IPS-18a (cell line): Measurements from ENCODE around the gene PSKH1.
"Not testable (repeated sequence)": the region's sequence is repeated elsewhere in the genome, so short reads cannot be mapped to it uniquely, and the experiment has no call there.

Experiments used
- H3K27ac ChIP-seq: one replicate; pipeline ENCODE4 v1.5.1; 2013; ENCODE audit warnings: low read length
- H3K27me3 ChIP-seq: one replicate; pipeline ENCODE4 v1.6.1; 2013; ENCODE audit warnings: mild to moderate bottlenecking, low read length; ENCODE audit not compliant: control insufficient read depth, insufficient read depth
- H3K36me3 ChIP-seq: one replicate; pipeline ENCODE4 v1.6.1; 2013; ENCODE audit warnings: low read depth, low read length; ENCODE audit not compliant: control insufficient read depth
- H3K4me1 ChIP-seq: one replicate; pipeline ENCODE4 v1.6.1; 2013; ENCODE audit warnings: low read depth, low read length; ENCODE audit not compliant: control insufficient read depth
- H3K4me3 ChIP-seq: one replicate; pipeline ENCODE4 v1.5.1; 2013; ENCODE audit warnings: low read length
- H3K9ac ChIP-seq: one replicate; pipeline ENCODE4 v1.6.1; 2013; ENCODE audit warnings: mild to moderate bottlenecking, low read length, moderate library complexity
- H3K9me3 ChIP-seq: one replicate; pipeline ENCODE4 v1.6.1; 2013; ENCODE audit warnings: low read depth, low read length; ENCODE audit not compliant: control insufficient read depth

Gene PSKH1

GRCh38 chr16:67930678-67931211 is 37.7 kb downstream of the PSKH1 start:
- no peak overlapping the region for H3K4me3 ChIP-seq
- no peaks in the 10 kb centered on the region for H3K4me1 ChIP-seq
- H3K9ac ChIP-seq: no peak overlapping the region
- no peaks in the 10 kb centered on the region for H3K9me3 ChIP-seq
- no peaks in the 10 kb centered on the region for H3K36me3 ChIP-seq
- no peaks in the 10 kb centered on the region for H3K27me3 ChIP-seq
- H3K27ac ChIP-seq: no peak overlapping the region

GRCh38 chr16:67931712-67932461 is 38.8 kb downstream of the PSKH1 start, which contains the start of gene CTRL:
TSS of gene CTRL (minus strand) at chr16:67931862. CDS start at chr16:67931852, 10 bp downstream.
- H3K27ac ChIP-seq: no peak within 1 kb of the TSS
- H3K4me3 ChIP-seq: no peak within 1 kb of the TSS
- no peaks in the 10 kb centered on the region for H3K9me3 ChIP-seq
- no peaks in the 10 kb centered on the region for H3K27me3 ChIP-seq
- H3K4me1 ChIP-seq: no peaks in the 10 kb centered on the region
- no peak within 1 kb of the TSS for H3K9ac ChIP-seq
- H3K36me3 ChIP-seq: no peaks in the 10 kb centered on the region

GRCh38 chr16:67932462-67932840 is 39.4 kb downstream of the PSKH1 start:
- Histone ChIP-seq H3K4me1 (no peaks in the 10 kb centered on the region), H3K27ac (no peak overlapping the region), H3K4me3 (no peak overlapping the region), H3K36me3 (no peaks in the 10 kb centered on the region), H3K9me3 (no peaks in the 10 kb centered on the region), H3K27me3 (no peaks in the 10 kb centered on the region), H3K9ac (no peak overlapping the region)

GRCh38 chr16:67933805-67934204 is 40.8 kb downstream of the PSKH1 start:
- Histone ChIP-seq H3K9ac (no peak overlapping the region), H3K4me1 (no peaks in the 10 kb centered on the region), H3K27me3 (no peaks in the 10 kb centered on the region), H3K4me3 (no peak overlapping the region), H3K27ac (no peak overlapping the region), H3K36me3 (no peaks in the 10 kb centered on the region), H3K9me3 (no peaks in the 10 kb centered on the region)

GRCh38 chr16:67934306-67935100 is 41.4 kb downstream of the PSKH1 start:
- Histone ChIP-seq H3K4me3 (peak overlapping the region; percentile 96), H3K4me1 (no peaks in the 10 kb centered on the region), H3K27me3 (no peaks in the 10 kb centered on the region), H3K36me3 (no peaks in the 10 kb centered on the region), H3K27ac (no peak overlapping the region), H3K9me3 (no peaks in the 10 kb centered on the region), H3K9ac (peak overlapping the region; percentile 69)

- no peaks in the 10 kb centered on the region for H3K9me3 ChIP-seq
- H3K27me3 ChIP-seq: no peaks in the 10 kb centered on the region
- peak overlapping the region; percentile 22 for H3K27ac ChIP-seq
- H3K4me1 ChIP-seq: no peaks in the 10 kb centered on the region
- H3K9ac ChIP-seq: peak overlapping the region; percentile 69
- no peaks in the 10 kb centered on the region for H3K36me3 ChIP-seq
- peak overlapping the region; percentile 96 for H3K4me3 ChIP-seq
Observed at GRCh38 chr16:67935101-67935401, 42.0 kb downstream of the PSKH1 start.

- peak overlapping the region; percentile 37 for H3K27ac ChIP-seq
- H3K9ac ChIP-seq: peak overlapping the region; percentile 79
- peak overlapping the region; percentile 96 for H3K4me3 ChIP-seq
- H3K9me3 ChIP-seq: no peaks in the 10 kb centered on the region
- H3K36me3 ChIP-seq: no peaks in the 10 kb centered on the region
- no peaks in the 10 kb centered on the region for H3K27me3 ChIP-seq
- H3K4me1 ChIP-seq: no peaks in the 10 kb centered on the region
Observed at GRCh38 chr16:67935402-67936123, 42.5 kb downstream of the PSKH1 start.

GRCh38 chr16:67936124-67936879 is 43.2 kb downstream of the PSKH1 start, which contains the start of gene PSMB10:
TSS of gene PSMB10 (minus strand) at chr16:67936850. CDS start at chr16:67936749, 101 bp downstream.
- Histone ChIP-seq H3K4me3 (peak within 1 kb of the TSS; percentile 96), H3K36me3 (no peaks in the 10 kb centered on the region), H3K27ac (peak within 1 kb of the TSS; percentile 37), H3K27me3 (no peaks in the 10 kb centered on the region), H3K9me3 (no peaks in the 10 kb centered on the region), H3K9ac (peak within 1 kb of the TSS; percentile 79), H3K4me1 (no peaks in the 10 kb centered on the region)

GRCh38 chr16:67936880-67937605 is 44.0 kb downstream of the PSKH1 start:
- Histone ChIP-seq H3K9me3 (no peaks in the 10 kb centered on the region), H3K27me3 (no peaks in the 10 kb centered on the region), H3K9ac (peak overlapping the region; percentile 79), H3K4me1 (no peaks in the 10 kb centered on the region), H3K4me3 (peak overlapping the region; percentile 96), H3K27ac (no peak overlapping the region), H3K36me3 (no peaks in the 10 kb centered on the region)

GRCh38 chr16:67937713-67938112 is 44.7 kb downstream of the PSKH1 start:
- H3K4me1 ChIP-seq, H3K9ac ChIP-seq, H3K27ac ChIP-seq, H3K9me3 ChIP-seq, H3K36me3 ChIP-seq, H3K27me3 ChIP-seq, H3K4me3 ChIP-seq: not testable (repeated sequence)
